Ovary (tissue), 3 donors: ENCODE results near the gene SLC4A1AP.

Source experiments
- CTCF ChIP-seq, 3 donors: fragments of 450-650 bp in 2 of 3; fragments of 200-600 bp in 1 of 3; IDR thresholded peaks; one replicate each; pipeline versions ENCODE4 v1.5.1 to v1.8.0; 2016 to 2022; ENCODE audit warnings: antibody characterized with exemption in 3 of 3, mild to moderate bottlenecking in 1 of 3
- EP300 ChIP-seq: sonication (generic); formaldehyde crosslinking; IDR thresholded peaks from one replicate; pipeline ENCODE4 v1.6.1; 2017; ENCODE audit warnings: antibody characterized with exemption
- POLR2A ChIP-seq: fragments of 450-650 bp; IDR thresholded peaks from one replicate; pipeline ENCODE4 v1.6.1; 2017; ENCODE audit warnings: antibody characterized with exemption, mild to moderate bottlenecking, moderate library complexity
- donor health status: DM: no; HTN: no; CAD: no.

DNA sequence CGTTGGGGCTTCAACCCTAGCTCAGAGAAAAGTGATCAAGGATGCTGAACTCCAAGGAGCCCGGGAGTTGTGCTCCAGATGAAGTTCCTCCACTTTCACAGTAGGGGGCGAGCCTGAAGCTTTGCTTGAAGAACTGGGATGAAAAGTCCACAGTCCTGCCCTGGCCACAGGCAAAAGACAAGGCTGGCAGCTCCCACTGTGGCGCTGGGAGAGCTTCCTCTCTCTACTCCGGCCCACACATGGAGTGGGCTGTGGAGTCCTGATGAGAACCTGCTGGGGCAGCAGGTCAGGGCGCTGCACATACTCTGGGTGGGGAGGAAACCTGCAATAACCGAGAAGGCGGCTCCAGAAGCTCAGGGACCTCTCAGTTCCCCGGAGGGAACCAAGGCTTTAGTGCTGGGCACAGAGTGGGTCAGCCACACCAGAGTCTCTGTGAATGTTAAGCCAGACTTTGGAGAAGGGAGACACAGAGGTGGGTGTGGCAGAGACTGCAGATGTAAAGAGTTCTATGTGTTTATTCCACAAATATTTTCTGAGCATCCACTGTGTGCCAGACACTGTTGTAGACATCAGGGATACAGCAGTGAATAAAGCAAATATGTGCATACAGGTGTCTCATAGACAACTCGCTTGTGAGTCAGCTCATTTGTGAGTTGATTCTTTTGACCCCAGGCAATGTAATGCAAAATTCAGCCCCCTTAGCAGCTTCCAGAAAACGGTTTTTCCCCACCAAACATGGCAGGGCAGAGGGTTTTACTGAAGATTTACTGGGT is 59.9 kb downstream of the SLC4A1AP start:
- TF ChIP-seq POLR2A = no peak
- TF ChIP-seq CTCF (IDR thresholded peaks at IDR 0.05) = peak; percentile 65 to 87 (median 84)
- no peak for TF ChIP-seq EP300
